CD14-positive monocyte (primary cell): Measurements from ENCODE around the gene XRCC5. TPM values are rescaled to one million over a fixed set of nuclear protein-coding genes. Genes with fewer than 3 reads are reported as not detected.

Source experiments
- DNase-seq, 3 donors: peaks; one replicate each; pipeline ENCODE4 v3.0.0-alpha.2; 2011 to 2022
- H2AFZ ChIP-seq: 2 replicates; pipeline ENCODE4 v1.6.0; 2012; ENCODE audit warnings: mild to moderate bottlenecking, low read depth, low read length, inconsistent platforms; ENCODE audit not compliant: insufficient read depth, poor library complexity, severe bottlenecking
- H3K27ac ChIP-seq, 2 donors: 1 replicate in 1 of 2; 2 replicates in 1 of 2; pipeline ENCODE4 v1.5.1; 2012 to 2013; ENCODE audit warnings: low read length in 2 of 2, control low read depth in 1 of 2, inconsistent platforms in 1 of 2, low read depth in 1 of 2, mild to moderate bottlenecking in 1 of 2
- H3K27me3 ChIP-seq, 2 donors: one replicate each; pipeline versions ENCODE4 v1.6.0 to v1.6.1; 2011 to 2013; ENCODE audit warnings: low read length in 2 of 2; ENCODE audit not compliant: control insufficient read depth in 2 of 2, insufficient read depth in 2 of 2
- H3K36me3 ChIP-seq, 2 donors: replicated peaks in 1 of 2; 1 replicate in 1 of 2; 2 replicates in 1 of 2; pipeline versions ENCODE4 v1.5.1 to v1.6.1; 2012 to 2013; ENCODE audit warnings: low read length in 2 of 2, control low read depth in 1 of 2, inconsistent platforms in 1 of 2, mild to moderate bottlenecking in 1 of 2; ENCODE audit not compliant: insufficient read depth in 2 of 2, control insufficient read depth in 1 of 2
- H3K4me1 ChIP-seq, 2 donors: 1 replicate in 1 of 2; 2 replicates in 1 of 2; pipeline versions ENCODE4 v1.5.1 to v1.6.1; 2012 to 2013; ENCODE audit warnings: low read length in 2 of 2, control low read depth in 1 of 2, inconsistent platforms in 1 of 2, mild to moderate bottlenecking in 1 of 2, moderate library complexity in 1 of 2; ENCODE audit not compliant: insufficient read depth in 2 of 2, control insufficient read depth in 1 of 2
- H3K4me2 ChIP-seq: replicated peaks from 2 replicates; pipeline ENCODE3; 2012; ENCODE audit warnings: low read length, moderate library complexity, mild to moderate bottlenecking; ENCODE audit not compliant: poor library complexity, severe bottlenecking; ENCODE audit errors: extremely low read depth
- H3K4me3 ChIP-seq, 3 experiments: fragments of 200-600 bp in 1 of 3; sonication (generic) in 1 of 3; replicated peaks in 1 of 3; 1 replicate in 2 of 3; 2 replicates in 1 of 3; pipeline ENCODE4 v1.5.1; 2011 to 2013; ENCODE audit warnings: low read length in 3 of 3, mild to moderate bottlenecking in 3 of 3, control low read depth in 2 of 3, low read depth in 2 of 3, inconsistent platforms in 1 of 3, moderate library complexity in 1 of 3
- H3K79me2 ChIP-seq: 2 replicates; pipeline ENCODE4 v1.6.0; 2012; ENCODE audit warnings: mild to moderate bottlenecking, control low read depth, inconsistent platforms, low read length, moderate library complexity; ENCODE audit not compliant: insufficient read depth
- H3K9ac ChIP-seq: 2 replicates; pipeline ENCODE4 v1.6.0; 2017; ENCODE audit warnings: low read length, mild to moderate bottlenecking; ENCODE audit not compliant: insufficient read depth, poor library complexity, severe bottlenecking
- H3K9me3 ChIP-seq, 2 donors: replicated peaks in 1 of 2; 1 replicate in 1 of 2; 2 replicates in 1 of 2; pipeline versions ENCODE4 v1.5.1 to v1.6.1; 2012 to 2013; ENCODE audit warnings: low read length in 2 of 2, control low read depth in 1 of 2; ENCODE audit not compliant: control insufficient read depth in 1 of 2, insufficient read depth in 1 of 2
- H4K20me1 ChIP-seq: 2 replicates; pipeline ENCODE4 v1.6.0; 2012; ENCODE audit warnings: mild to moderate bottlenecking, low read length, control low read depth, moderate library complexity; ENCODE audit not compliant: insufficient read depth
- H3K27ac Mint-ChIP-seq, 7 donors: one replicate each; pipeline ENCODE4 v1.8.0; 2020; ENCODE audit warnings: mild to moderate bottlenecking in 7 of 7, mixed read lengths in 7 of 7, moderate library complexity in 6 of 7, inconsistent platforms in 2 of 7
- H3K27me3 Mint-ChIP-seq, 3 donors: one replicate each; pipeline ENCODE4 v1.8.0; 2021 to 2022; ENCODE audit warnings: low read depth in 3 of 3, mild to moderate bottlenecking in 3 of 3, mixed read lengths in 3 of 3, moderate library complexity in 3 of 3, inconsistent platforms in 1 of 3
- H3K36me3 Mint-ChIP-seq, 2 donors: one replicate each; pipeline ENCODE4 v1.8.0; 2020; ENCODE audit warnings: mixed read lengths in 2 of 2, inconsistent platforms in 1 of 2, mild to moderate bottlenecking in 1 of 2
- H3K4me1 Mint-ChIP-seq: one replicate; pipeline ENCODE4 v1.8.0; 2020; ENCODE audit warnings: mild to moderate bottlenecking, mixed read lengths
- H3K4me3 Mint-ChIP-seq, 2 donors: one replicate each; pipeline ENCODE4 v1.8.0; 2020; ENCODE audit warnings: mild to moderate bottlenecking in 2 of 2, mixed read lengths in 2 of 2, moderate library complexity in 1 of 2
- H3K9me3 Mint-ChIP-seq, 7 donors: one replicate each; pipeline ENCODE4 v1.8.0; 2020 to 2022; ENCODE audit warnings: mixed read lengths in 7 of 7, mild to moderate bottlenecking in 6 of 7, moderate library complexity in 6 of 7, inconsistent platforms in 2 of 7
- WGBS: methylation state at CpG from one replicate; pipeline ENCODE4 v1.1.5; 2013; ENCODE audit warnings: missing lambda C conversion rate; ENCODE audit not compliant: insufficient coverage; 5-methylcytosine and 5-hydroxymethylcytosine counted together
- intact Hi-C, 2 donors: fragments of 100-400 bp; cut with micrococcal nuclease; formaldehyde crosslinking; loops; one replicate each; pipeline versions ENCODE4 v1.15.0 to v1.15.1; 2023
- polyA plus RNA-seq, 3 donors: library from polyadenylated mRNA; depleted of rRNA in 1 of 3; unstranded in 2 of 3; stranded (reverse) in 1 of 3; fragments of 300-500 nt in 2 of 3; fragments of >200 nt in 1 of 3; fragmentation: Illumina TruSeq in 2 of 3; gene quantifications; 1 replicate in 2 of 3; 2 replicates in 1 of 3; pipeline ENCODE4 v1.2.3, GENCODE V29; 2012 to 2021
- TF ChIP-seq, protein P1 (sequence below): fragments of 200-600 bp; IDR thresholded peaks from one replicate; pipeline ENCODE4 v1.8.0; 2022; ENCODE audit warnings: antibody characterized with exemption, mild to moderate bottlenecking

XRCC5 gene
- polyA plus RNA-seq, 3 donors, result 55.3 to 281 (median 258) TPM

DNA sequence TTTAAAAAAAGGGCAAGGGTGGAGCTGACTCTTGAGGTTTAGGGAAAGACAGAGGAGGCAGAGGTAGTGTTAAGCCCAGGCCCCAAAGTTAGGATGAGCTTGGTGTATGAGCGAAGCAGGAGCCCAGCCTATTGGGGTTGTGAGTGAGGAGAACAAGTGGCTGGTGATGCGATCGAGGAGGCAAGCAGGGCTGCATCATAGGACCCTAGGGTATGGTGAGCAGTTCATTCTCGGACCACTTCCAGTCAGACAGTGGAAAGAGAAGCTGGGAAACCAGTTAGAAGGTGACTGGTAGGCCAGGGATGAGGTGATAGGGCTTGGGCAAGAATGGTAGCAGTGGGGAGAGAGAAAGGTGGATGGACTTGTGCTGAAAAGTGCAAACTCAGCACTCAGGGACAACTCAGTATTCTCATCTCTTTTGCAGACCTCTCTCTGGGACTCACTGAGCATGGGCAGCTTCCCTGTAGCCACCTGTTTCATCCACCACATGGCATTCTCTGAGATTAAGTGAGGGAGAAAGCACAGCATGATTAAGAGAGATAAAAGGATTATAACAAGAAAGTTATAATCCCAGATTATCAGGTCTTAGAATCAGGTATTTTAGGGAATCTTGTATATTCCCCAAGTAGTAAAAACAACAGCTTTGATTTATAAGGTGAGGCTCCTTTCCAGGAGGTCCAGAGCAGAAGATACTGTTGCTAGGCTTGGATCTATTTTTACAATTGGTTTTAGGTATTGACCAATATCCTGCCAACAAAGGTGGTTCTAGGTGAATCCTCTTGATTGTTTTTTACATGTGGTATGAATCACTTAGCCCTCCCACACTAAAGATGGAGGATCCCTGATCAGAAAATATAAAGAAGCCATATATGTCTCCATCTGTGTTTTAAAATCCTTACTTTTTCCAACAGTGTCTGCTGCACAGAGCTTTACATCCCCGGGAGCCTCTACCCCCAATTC, 38.3 kb downstream of the XRCC5 start:
- peaks cover 27 to 46% of the 10 kb centered on the region in 2 donors for H3K36me3 Mint-ChIP-seq
- WGBS, result 100% methylated on average over 4 of the region's 5 CpGs
- intact Hi-C loops, result no loop called here

DNA sequence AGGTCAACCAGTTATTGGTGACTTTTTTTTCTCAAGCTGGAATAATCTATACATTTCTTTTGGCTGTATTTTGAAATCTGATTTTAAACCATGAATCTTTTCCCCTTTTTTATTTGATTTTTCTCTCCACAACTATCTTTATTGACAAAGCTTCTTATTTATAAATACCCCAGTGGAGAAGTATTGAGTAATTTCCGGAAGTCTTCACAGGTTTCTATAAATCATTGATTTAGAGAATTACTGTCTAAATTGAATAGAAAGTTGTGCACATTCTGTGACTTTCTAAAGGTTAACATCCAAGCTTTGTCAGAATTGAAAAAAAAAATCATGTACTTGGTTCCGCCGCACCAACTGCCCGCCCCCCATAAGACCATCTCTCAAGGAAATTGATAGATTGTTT, 39.8 kb downstream of the XRCC5 start:
- no peak overlapping the region for H3K27ac Mint-ChIP-seq
- Histone ChIP-seq H3K4me1 (no peaks in the 10 kb centered on the region), H3K79me2 (peaks cover 46% of the 10 kb centered on the region), H4K20me1 (peaks cover 88% of the 10 kb centered on the region), H3K4me2 (no peak overlapping the region), H3K27ac (no peak overlapping the region), H3K9me3 (no peaks in the 10 kb centered on the region), H3K4me3 (no peak overlapping the region), H3K36me3 (peaks cover 99 to 100% of the 10 kb centered on the region in 2 donors), H3K27me3 (no peaks in the 10 kb centered on the region), H2AFZ (no peak overlapping the region), H3K9ac (no peak overlapping the region)
- peaks cover 0 to 3% (median 0%) of the 10 kb centered on the region in 7 donors for H3K9me3 Mint-ChIP-seq
- no peak for DNase-seq
- no peaks in the 10 kb centered on the region for H3K4me1 Mint-ChIP-seq
- no peaks in the 10 kb centered on the region for H3K27me3 Mint-ChIP-seq
- TF ChIP-seq, protein P1, sequence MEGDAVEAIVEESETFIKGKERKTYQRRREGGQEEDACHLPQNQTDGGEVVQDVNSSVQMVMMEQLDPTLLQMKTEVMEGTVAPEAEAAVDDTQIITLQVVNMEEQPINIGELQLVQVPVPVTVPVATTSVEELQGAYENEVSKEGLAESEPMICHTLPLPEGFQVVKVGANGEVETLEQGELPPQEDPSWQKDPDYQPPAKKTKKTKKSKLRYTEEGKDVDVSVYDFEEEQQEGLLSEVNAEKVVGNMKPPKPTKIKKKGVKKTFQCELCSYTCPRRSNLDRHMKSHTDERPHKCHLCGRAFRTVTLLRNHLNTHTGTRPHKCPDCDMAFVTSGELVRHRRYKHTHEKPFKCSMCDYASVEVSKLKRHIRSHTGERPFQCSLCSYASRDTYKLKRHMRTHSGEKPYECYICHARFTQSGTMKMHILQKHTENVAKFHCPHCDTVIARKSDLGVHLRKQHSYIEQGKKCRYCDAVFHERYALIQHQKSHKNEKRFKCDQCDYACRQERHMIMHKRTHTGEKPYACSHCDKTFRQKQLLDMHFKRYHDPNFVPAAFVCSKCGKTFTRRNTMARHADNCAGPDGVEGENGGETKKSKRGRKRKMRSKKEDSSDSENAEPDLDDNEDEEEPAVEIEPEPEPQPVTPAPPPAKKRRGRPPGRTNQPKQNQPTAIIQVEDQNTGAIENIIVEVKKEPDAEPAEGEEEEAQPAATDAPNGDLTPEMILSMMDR, result no peak
- no CpG with 5 or more reads among the region's 4 CpGs for WGBS
- peaks cover 32 to 61% of the 10 kb centered on the region in 2 donors for H3K36me3 Mint-ChIP-seq
- intact Hi-C loops, result no loop called here
- H3K4me3 Mint-ChIP-seq, result no peak overlapping the region

More for the DNA sequence above, 38.3 kb downstream of the XRCC5 start:
- Mint-ChIP-seq H3K27me3 (no peaks in the 10 kb centered on the region), H3K4me3 (no peak overlapping the region), H3K4me1 (no peaks in the 10 kb centered on the region), H3K9me3 (peaks cover 0 to 3% (median 0%) of the 10 kb centered on the region in 7 donors), H3K27ac (peak overlapping the region in 4 of 7 donors; percentile 2 to 68 (median 48))
- DNase-seq, result no peak
- Histone ChIP-seq H3K4me3 (no peak overlapping the region), H3K4me1 (no peaks in the 10 kb centered on the region), H3K9ac (no peak overlapping the region), H4K20me1 (peaks cover 84% of the 10 kb centered on the region), H3K79me2 (peaks cover 38% of the 10 kb centered on the region), H2AFZ (no peak overlapping the region), H3K4me2 (no peak overlapping the region), H3K9me3 (no peaks in the 10 kb centered on the region), H3K27ac (peak overlapping the region in 1 of 2 donors; percentile 28), H3K27me3 (no peaks in the 10 kb centered on the region), H3K36me3 (peaks cover 96 to 100% of the 10 kb centered on the region in 2 donors)
- TF ChIP-seq, protein P1, result no peak
